Lower leg skin (tissue), 3 donors: ENCODE measurements around the gene GABRG3.

Source experiments
- CTCF ChIP-seq, 3 donors: fragments of 450-650 bp; IDR thresholded peaks; one replicate each; pipeline ENCODE4 v1.5.1; 2016; ENCODE audit warnings: antibody characterized with exemption in 3 of 3, mild to moderate bottlenecking in 3 of 3, moderate library complexity in 2 of 3
- POLR2A ChIP-seq, 2 donors: fragments of 450-650 bp; IDR thresholded peaks; one replicate each; pipeline ENCODE4 v1.6.1; 2016 to 2017; ENCODE audit warnings: antibody characterized with exemption in 2 of 2, mild to moderate bottlenecking in 1 of 2, moderate library complexity in 1 of 2

- TF ChIP-seq CTCF (IDR thresholded peaks at IDR 0.05) (no peak), POLR2A (IDR thresholded peaks at IDR 0.05) (no peak)
These were observed 411.5 kb downstream of the GABRG3 start for GRCh38 chr15:27382361-27383025.
